Parathyroid adenoma (tissue), 2 donors: Measurements from ENCODE around the gene RMI1.

Experiments used
- H2AFZ ChIP-seq: fragments of 300-600 bp; sonication (generic); one replicate; pipeline ENCODE4 v1.7.0; 2017; ENCODE audit warnings: antibody characterized with exemption, mild to moderate bottlenecking
- H3K27ac ChIP-seq: fragments of 300-600 bp; sonication (generic); one replicate; pipeline ENCODE4 v1.7.0; 2017
- H3K27me3 ChIP-seq: fragments of 300-600 bp; sonication (generic); one replicate; pipeline ENCODE4 v1.7.0; 2017; ENCODE audit warnings: low read length; ENCODE audit not compliant: control insufficient read depth, insufficient read depth
- H3K36me3 ChIP-seq: fragments of 300-600 bp; sonication (generic); one replicate; pipeline ENCODE4 v1.7.0; 2017; ENCODE audit warnings: low read length; ENCODE audit not compliant: control insufficient read depth, insufficient read depth
- H3K4me1 ChIP-seq: fragments of 300-600 bp; sonication (generic); one replicate; pipeline ENCODE4 v1.7.0; 2017; ENCODE audit warnings: control low read depth
- H3K4me2 ChIP-seq: fragments of 300-600 bp; sonication (generic); one replicate; pipeline ENCODE4 v1.7.0; 2017; ENCODE audit warnings: low read length
- H3K4me3 ChIP-seq: fragments of 300-600 bp; sonication (generic); one replicate; pipeline ENCODE4 v1.7.0; 2017; ENCODE audit warnings: low read depth, low read length
- H3K79me2 ChIP-seq: fragments of 300-600 bp; sonication (generic); one replicate; pipeline ENCODE4 v1.7.0; 2017; ENCODE audit warnings: control low read depth
- H3K9ac ChIP-seq: fragments of 300-600 bp; sonication (generic); one replicate; pipeline ENCODE4 v1.7.0; 2017; ENCODE audit warnings: mild to moderate bottlenecking
- H3K9me3 ChIP-seq: fragments of 300-600 bp; sonication (generic); one replicate; pipeline ENCODE4 v1.7.0; 2017; ENCODE audit warnings: low read length; ENCODE audit not compliant: control insufficient read depth
- TF ChIP-seq, protein P1 (sequence below): fragments of 300-600 bp; sonication (generic); IDR thresholded peaks from one replicate; pipeline ENCODE4 v1.7.0; 2017; ENCODE audit warnings: antibody characterized with exemption, mild to moderate bottlenecking
- donor health status: primary hyperparathyroidism.

Gene RMI1

GRCh38 chr9:84045481-84046097 is 65.0 kb downstream of the RMI1 start:
- no peak overlapping the region for H3K9ac ChIP-seq
- TF ChIP-seq, protein P1, sequence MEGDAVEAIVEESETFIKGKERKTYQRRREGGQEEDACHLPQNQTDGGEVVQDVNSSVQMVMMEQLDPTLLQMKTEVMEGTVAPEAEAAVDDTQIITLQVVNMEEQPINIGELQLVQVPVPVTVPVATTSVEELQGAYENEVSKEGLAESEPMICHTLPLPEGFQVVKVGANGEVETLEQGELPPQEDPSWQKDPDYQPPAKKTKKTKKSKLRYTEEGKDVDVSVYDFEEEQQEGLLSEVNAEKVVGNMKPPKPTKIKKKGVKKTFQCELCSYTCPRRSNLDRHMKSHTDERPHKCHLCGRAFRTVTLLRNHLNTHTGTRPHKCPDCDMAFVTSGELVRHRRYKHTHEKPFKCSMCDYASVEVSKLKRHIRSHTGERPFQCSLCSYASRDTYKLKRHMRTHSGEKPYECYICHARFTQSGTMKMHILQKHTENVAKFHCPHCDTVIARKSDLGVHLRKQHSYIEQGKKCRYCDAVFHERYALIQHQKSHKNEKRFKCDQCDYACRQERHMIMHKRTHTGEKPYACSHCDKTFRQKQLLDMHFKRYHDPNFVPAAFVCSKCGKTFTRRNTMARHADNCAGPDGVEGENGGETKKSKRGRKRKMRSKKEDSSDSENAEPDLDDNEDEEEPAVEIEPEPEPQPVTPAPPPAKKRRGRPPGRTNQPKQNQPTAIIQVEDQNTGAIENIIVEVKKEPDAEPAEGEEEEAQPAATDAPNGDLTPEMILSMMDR: no peak

More at GRCh38 chr9:84045481-84046097, 65.0 kb downstream of the RMI1 start:
- Histone ChIP-seq H3K27me3 (no peaks in the 10 kb centered on the region), H3K27ac (no peak overlapping the region), H3K4me1 (no peaks in the 10 kb centered on the region), H3K4me3 (no peak overlapping the region), H2AFZ (no peak overlapping the region), H3K36me3 (no peaks in the 10 kb centered on the region), H3K9me3 (no peaks in the 10 kb centered on the region), H3K4me2 (no peak overlapping the region), H3K79me2 (no peaks in the 10 kb centered on the region)
